Activated CD8-positive, alpha-beta memory T cell treated with anti-CD3 and anti-CD28 coated beads, Interleukin-2, amount 10 ng/mL, durations not matched to agents 7 days and 5 days (primary cell): ENCODE results near the gene ZG16. TPM values are rescaled to one million over a fixed set of nuclear protein-coding genes. Genes with fewer than 3 reads are reported as not detected.
A peak's percentile ranks its signal among the peaks of the same experiment; 100 is the strongest.
"Not testable (repeated sequence)": the region's sequence is repeated elsewhere in the genome, so short reads cannot be mapped to it uniquely, and the experiment has no call there.

Source experiments
- ATAC-seq: fragments of 150-1000 bp; cut with Tn5 transposase; one replicate; pipeline ENCODE4 v1.10.0; 2021; ENCODE audit warnings: moderate library complexity
- CTCF ChIA-PET: fragments of 350-600 bp; sonication (Branson Sonifier 250); formaldehyde crosslinking; loops from one replicate; lab custom pipeline; 2021; ENCODE audit warnings: antibody characterized with exemption; lab: Charles Lee
- DNase-seq: peaks from one replicate; pipeline ENCODE4 v3.0.0-alpha.2; 2020
- H3K27ac Mint-ChIP-seq: one replicate; pipeline ENCODE4 v1.8.0; 2021; ENCODE audit warnings: mild to moderate bottlenecking, mixed read lengths
- H3K27me3 Mint-ChIP-seq: one replicate; pipeline ENCODE4 v1.8.0; 2021; ENCODE audit warnings: mixed read lengths
- H3K36me3 Mint-ChIP-seq: one replicate; pipeline ENCODE4 v1.8.0; 2021; ENCODE audit warnings: mild to moderate bottlenecking, mixed read lengths
- H3K4me1 Mint-ChIP-seq: one replicate; pipeline ENCODE4 v1.8.0; 2021; ENCODE audit warnings: mixed read lengths
- H3K4me3 Mint-ChIP-seq: one replicate; pipeline ENCODE4 v1.8.0; 2021; ENCODE audit warnings: mild to moderate bottlenecking, moderate library complexity, mixed read lengths
- H3K9me3 Mint-ChIP-seq: one replicate; pipeline ENCODE4 v1.8.0; 2022; ENCODE audit warnings: low read depth, mixed read lengths
- total RNA-seq, 2 experiments: library from RNA; stranded (reverse); gene quantifications; one replicate each; pipeline ENCODE4 v1.2.3, GENCODE V29; 2021

Gene ZG16
- total RNA-seq, 2 experiments from 2014 or later = not detected

DNA sequence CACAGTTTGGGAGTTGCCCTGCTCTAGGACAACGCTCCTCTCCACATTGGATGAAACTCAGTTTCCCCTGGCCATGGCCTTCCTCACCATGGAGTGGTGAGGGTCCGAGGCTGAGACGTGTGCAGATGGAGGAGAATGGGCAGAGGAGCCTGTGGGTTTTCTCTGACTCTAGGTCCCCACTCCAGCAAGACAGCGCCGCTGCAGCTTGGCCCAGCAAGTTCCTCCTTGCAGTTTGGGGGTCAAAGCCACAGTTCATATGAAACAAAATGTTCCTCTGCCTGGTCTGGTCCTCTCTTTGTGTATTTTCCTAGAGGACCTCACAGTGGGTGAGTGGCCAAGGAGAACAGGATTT, 34.6 kb upstream of the ZG16 start:
- Mint-ChIP-seq H3K27ac (peak overlapping the region; percentile 61), H3K4me3 (peak overlapping the region; percentile 56), H3K4me1 (peaks cover 71% of the 10 kb centered on the region), H3K9me3 (no peaks in the 10 kb centered on the region), H3K36me3 (peaks cover 43% of the 10 kb centered on the region), H3K27me3 (peaks cover 3% of the 10 kb centered on the region)
- ATAC-seq (no peak), DNase-seq (no peak)
- CTCF ChIA-PET = interaction anchor here (1.0 to 1.9 kb wide), 4 partner anchors 23 to 72 kb away, joined by 3 to 11 read pairs (median 8); partner anchors contain the start of genes KIF22 and PAGR1

DNA sequence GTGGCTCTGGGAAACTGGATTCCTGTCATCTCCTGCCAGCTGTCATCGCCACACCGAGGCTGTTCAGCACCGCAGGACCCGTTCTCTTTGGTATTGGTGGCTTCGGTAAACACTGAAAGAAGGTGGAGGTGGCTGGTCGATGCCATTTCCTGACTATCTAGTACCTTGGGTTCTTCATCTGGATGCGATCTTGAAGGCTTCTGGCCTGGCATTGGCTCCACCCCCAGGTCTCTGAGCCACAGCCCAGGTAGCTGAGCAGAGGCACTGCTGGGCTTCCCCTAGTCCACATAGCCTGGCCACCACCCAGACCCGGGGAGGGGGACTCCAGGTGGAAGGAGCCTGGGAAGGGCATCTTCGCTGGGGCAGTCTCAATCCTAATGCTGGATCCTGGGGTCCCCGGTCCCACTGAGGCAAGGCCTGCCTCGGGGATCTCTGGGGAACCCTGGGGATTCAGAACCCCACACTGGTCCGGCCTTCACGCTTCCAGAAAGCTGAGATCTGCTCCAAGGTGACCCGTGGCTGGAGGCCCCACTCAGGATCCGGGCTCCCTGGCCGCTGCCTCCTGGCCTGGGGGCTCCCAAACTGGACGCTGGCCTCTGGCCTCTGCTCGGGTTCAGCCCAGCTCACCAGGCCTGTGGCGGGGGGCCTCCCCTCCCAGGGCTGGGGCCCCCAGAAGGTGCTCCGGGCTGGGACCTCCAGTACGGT, 34.1 kb upstream of the ZG16 start:
- DNase-seq (peak; percentile 49), ATAC-seq (no peak)
- Mint-ChIP-seq H3K9me3 (no peaks in the 10 kb centered on the region), H3K36me3 (peaks cover 46% of the 10 kb centered on the region), H3K27ac (peak overlapping the region; percentile 61), H3K4me1 (peaks cover 68% of the 10 kb centered on the region), H3K4me3 (peak overlapping the region; percentile 99), H3K27me3 (peaks cover 3% of the 10 kb centered on the region)
- CTCF ChIA-PET = interaction anchor here (1.0 to 1.9 kb wide), 5 partner anchors 8 to 72 kb away, joined by 3 to 11 read pairs (median 5); partner anchors contain the start of genes KIF22 and PAGR1

DNA sequence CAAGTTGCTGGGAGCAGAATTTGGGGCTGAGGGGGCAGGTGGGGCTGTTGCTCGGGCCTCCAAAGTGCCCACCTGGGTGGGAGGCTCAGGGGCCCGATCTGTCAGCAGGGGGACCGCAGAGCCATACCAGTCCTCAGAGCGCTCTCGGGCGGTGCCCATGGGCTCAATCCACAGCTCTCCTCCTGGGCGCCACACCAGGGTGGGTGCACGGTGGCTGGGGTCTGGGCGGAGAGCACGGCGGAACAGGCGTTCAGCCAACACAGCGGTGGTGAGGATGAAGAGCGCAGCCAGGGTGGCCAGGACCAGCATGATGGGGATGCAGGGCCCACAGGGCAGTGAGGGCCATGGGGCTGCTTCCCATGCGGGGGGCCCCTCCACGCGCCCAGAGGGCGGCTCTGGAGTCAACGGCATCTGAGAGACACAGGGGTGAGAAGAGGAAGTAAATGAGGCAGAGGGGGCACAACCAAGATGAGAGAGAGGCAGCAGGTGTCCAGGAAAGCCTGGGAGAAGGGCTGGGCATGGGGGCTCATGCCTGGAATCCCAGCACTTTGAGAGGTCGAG, 33.4 kb upstream of the ZG16 start:
- no peak for ATAC-seq
- H3K36me3 Mint-ChIP-seq = peaks cover 46% of the 10 kb centered on the region

GRCh38 chr16:29745121-29745852, 32.8 kb upstream of the ZG16 start:
- Mint-ChIP-seq H3K36me3 (peaks cover 43% of the 10 kb centered on the region), H3K27me3 (peaks cover 3% of the 10 kb centered on the region), H3K4me1 (peaks cover 59% of the 10 kb centered on the region), H3K9me3 (no peaks in the 10 kb centered on the region), H3K27ac (peak overlapping the region; percentile 98), H3K4me3 (peak overlapping the region; percentile 99)
- peak; percentile 69 for ATAC-seq
- CTCF ChIA-PET = interaction anchor here (1.1 to 2.3 kb wide), 7 partner anchors 9 to 70 kb away, joined by 3 to 11 read pairs (median 9); partner anchors contain the start of genes KIF22 and PAGR1
- peak; percentile 83 for DNase-seq

More for the DNA sequence above, 33.4 kb upstream of the ZG16 start:
- peaks cover 64% of the 10 kb centered on the region for H3K4me1 Mint-ChIP-seq
- peaks cover 3% of the 10 kb centered on the region for H3K27me3 Mint-ChIP-seq
- peak overlapping the region; percentile 98 for H3K27ac Mint-ChIP-seq
- CTCF ChIA-PET = interaction anchor here (1.0 to 2.3 kb wide), 4 partner anchors 8 to 45 kb away, joined by 3 to 11 read pairs (median 8); partner anchors contain the start of gene KIF22
- peak overlapping the region; percentile 99 for H3K4me3 Mint-ChIP-seq
- no peaks in the 10 kb centered on the region for H3K9me3 Mint-ChIP-seq
- no peak for DNase-seq

DNA sequence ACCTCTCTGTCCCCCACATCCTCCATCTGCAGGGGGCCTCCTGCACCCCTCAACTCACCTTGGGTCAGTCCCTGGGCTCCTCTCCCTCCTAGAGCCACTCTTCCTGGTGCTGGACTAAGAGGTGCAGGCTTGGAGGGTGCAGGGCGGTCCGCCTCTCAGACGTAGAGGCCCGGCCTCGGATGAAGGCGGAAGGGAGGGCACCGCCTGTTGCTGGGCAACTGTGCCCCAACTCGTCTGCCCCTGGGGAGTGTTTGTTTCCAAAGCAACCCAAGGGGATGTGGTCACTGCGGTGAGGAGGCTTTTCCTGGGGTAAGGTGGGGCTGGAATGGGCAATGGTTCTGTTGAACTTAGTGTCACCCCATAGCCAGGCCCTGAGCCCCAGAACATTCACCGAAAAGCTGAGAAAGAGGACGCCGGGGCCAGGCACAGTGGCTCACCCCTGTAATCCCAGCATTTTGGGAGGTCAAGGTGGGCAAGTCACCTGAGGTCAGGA, 32.2 kb upstream of the ZG16 start, which contains the start of gene C16orf54:
Gene C16orf54 (minus strand): TSS at position 138 of the 493 bp plus-strand sequence. CDS start 1,039 bp downstream, outside the sequence.
- Mint-ChIP-seq H3K9me3 (no peaks in the 10 kb centered on the region), H3K27ac (peak within 1 kb of the TSS; percentile 98), H3K4me3 (peak within 1 kb of the TSS; percentile 99), H3K36me3 (peaks cover 41% of the 10 kb centered on the region), H3K27me3 (peaks cover 3% of the 10 kb centered on the region), H3K4me1 (peaks cover 55% of the 10 kb centered on the region)
- peak; percentile 98 for DNase-seq
- CTCF ChIA-PET = interaction anchor here (1.0 to 2.3 kb wide), 6 partner anchors 10 to 102 kb away, joined by 4 to 10 read pairs (median 8); partner anchors contain the start of genes KIF22 and PAGR1
- ATAC-seq = peak; percentile 89

GRCh38 chr16:29746518-29746917, 31.5 kb upstream of the ZG16 start:
- peak overlapping the region; percentile 99 for H3K4me3 Mint-ChIP-seq
- CTCF ChIA-PET = interaction anchor here (1.0 to 2.3 kb wide), 6 partner anchors 9 to 102 kb away, joined by 4 to 10 read pairs (median 8); partner anchors contain the start of genes KIF22 and PAGR1
- H3K36me3 Mint-ChIP-seq = peaks cover 39% of the 10 kb centered on the region
- peak overlapping the region; percentile 98 for H3K27ac Mint-ChIP-seq
- ATAC-seq, DNase-seq, H3K9me3 Mint-ChIP-seq, H3K27me3 Mint-ChIP-seq: not testable (repeated sequence)
- peaks cover 49% of the 10 kb centered on the region for H3K4me1 Mint-ChIP-seq

DNA sequence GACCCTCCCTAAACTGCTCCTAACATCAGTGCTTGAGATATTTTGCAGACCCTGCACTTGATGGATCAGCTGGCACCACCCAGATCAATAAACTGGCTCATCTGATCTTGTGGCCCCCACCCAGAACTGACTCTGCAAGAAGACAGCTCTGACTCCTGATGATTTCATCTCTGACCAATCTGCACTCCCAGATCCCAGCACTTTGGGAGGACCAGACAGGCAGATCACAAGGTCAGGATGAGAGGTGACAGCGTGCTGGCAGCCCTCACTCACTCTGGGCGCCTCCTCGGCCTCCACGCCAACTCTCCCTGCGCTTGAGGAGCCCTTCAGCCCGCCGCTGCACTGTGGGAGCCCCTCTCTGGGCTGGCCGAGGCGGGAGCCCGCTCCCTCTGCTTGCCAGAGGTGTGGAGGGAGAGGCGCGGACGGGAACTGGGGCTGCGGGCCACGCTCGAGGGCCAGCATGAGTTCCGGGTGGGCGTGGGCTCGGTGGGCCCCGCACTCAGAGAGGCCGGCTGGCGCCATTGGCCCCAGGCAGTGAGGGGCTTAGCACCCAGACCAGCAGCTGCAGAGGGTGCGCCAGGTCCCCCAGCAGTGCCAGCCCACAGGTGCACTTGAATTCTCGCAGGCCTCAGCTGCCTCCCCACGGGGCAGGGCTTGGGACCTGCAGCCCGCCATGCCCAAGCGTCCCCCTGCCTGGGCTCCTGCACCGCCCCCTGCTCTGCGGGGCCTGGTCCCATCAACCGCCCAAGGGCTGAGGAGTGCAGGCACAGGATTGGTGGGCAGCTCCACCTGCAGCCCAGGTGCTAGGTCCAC, 29.9 kb upstream of the ZG16 start:
- no peaks in the 10 kb centered on the region for H3K9me3 Mint-ChIP-seq
- DNase-seq (no peak), ATAC-seq (no peak)
- H3K36me3 Mint-ChIP-seq = peaks cover 28% of the 10 kb centered on the region
- H3K27me3 Mint-ChIP-seq = peaks cover 3% of the 10 kb centered on the region
- no peak overlapping the region for H3K4me3 Mint-ChIP-seq
- CTCF ChIA-PET = interaction anchor here (0.8 to 1.5 kb wide), 5 partner anchors 15 to 59 kb away, joined by 3 to 4 read pairs (median 4); partner anchors contain the start of gene KIF22
- peak overlapping the region; percentile 5 for H3K27ac Mint-ChIP-seq
- peaks cover 41% of the 10 kb centered on the region for H3K4me1 Mint-ChIP-seq

GRCh38 chr16:29748760-29749149, 29.3 kb upstream of the ZG16 start:
- H3K36me3 Mint-ChIP-seq = peaks cover 22% of the 10 kb centered on the region
- H3K9me3 Mint-ChIP-seq, H3K27ac Mint-ChIP-seq, H3K4me3 Mint-ChIP-seq, DNase-seq, ATAC-seq, H3K27me3 Mint-ChIP-seq: not testable (repeated sequence)
- H3K4me1 Mint-ChIP-seq = peaks cover 37% of the 10 kb centered on the region
- CTCF ChIA-PET = interaction anchor here (0.8 to 1.5 kb wide), 3 partner anchors 16 to 58 kb away, joined by 3 to 4 read pairs (median 3); partner anchors contain the start of gene KIF22

GRCh38 chr16:29753516-29753915, 24.5 kb upstream of the ZG16 start:
- Mint-ChIP-seq H3K27me3 (no peaks in the 10 kb centered on the region), H3K27ac (no peak overlapping the region), H3K9me3 (no peaks in the 10 kb centered on the region), H3K36me3 (peaks cover 3% of the 10 kb centered on the region), H3K4me1 (peaks cover 19% of the 10 kb centered on the region), H3K4me3 (no peak overlapping the region)
- no peak for ATAC-seq
- CTCF ChIA-PET = interaction anchor here (2.6 to 5.6 kb wide), 2 partner anchors 32 to 37 kb away, joined by 15 to 24 read pairs; partner anchors contain the start of gene KIF22
- DNase-seq = no peak

DNA sequence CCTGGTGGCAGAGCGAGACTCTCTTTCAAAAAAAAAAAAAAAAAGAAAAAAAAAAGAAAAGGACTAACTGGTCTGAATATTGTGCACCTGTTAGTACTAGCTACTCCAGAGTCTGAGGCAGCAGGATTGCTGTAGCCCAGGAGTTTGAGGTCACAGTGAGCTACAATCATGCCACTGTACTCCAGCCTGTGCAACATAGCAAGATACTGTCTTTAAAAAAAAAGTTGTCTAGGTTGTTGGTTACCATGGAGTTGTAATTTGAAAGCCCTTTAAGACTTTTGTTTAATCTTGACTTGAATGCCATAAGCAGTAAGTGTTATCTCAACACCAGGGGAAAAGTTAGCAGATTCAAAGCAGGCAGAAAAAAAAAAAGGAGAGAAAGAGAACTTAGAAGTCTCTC, 21.4 kb upstream of the ZG16 start:
- H3K4me1 Mint-ChIP-seq = peaks cover 14% of the 10 kb centered on the region
- no peaks in the 10 kb centered on the region for H3K9me3 Mint-ChIP-seq
- no peak for DNase-seq
- H3K27me3 Mint-ChIP-seq = no peaks in the 10 kb centered on the region
- no peak for ATAC-seq
- H3K36me3 Mint-ChIP-seq = no peaks in the 10 kb centered on the region
- H3K4me3 Mint-ChIP-seq = no peak overlapping the region
- no peak overlapping the region for H3K27ac Mint-ChIP-seq
- CTCF ChIA-PET = interaction anchor here (0.7 to 5.6 kb wide), 5 partner anchors 10 to 137 kb away, joined by 3 to 24 read pairs (median 7); partner anchors contain the start of gene C16orf54

DNA sequence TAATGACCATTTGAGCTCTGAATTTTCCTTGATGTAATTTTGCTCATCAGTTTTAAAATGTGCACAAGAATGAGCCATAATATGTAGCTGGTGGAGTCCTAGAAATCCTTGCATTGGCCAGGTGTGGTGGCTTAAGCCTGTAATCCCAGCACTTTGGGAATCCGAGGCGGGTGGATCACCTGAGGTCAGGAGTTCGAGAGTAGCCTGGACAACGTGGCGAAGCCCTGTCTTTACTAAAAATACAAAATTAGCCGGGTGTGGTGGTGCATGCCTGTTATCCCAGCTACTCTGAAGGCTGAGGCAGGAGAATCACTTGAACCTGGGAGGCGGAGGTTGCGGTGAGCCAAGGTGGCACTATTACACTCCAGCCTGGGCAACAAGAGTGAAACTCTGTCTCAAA, 21.0 kb upstream of the ZG16 start:
- not testable (repeated sequence) for H3K27ac Mint-ChIP-seq, H3K9me3 Mint-ChIP-seq, DNase-seq, H3K27me3 Mint-ChIP-seq, ATAC-seq, H3K4me3 Mint-ChIP-seq, H3K36me3 Mint-ChIP-seq
- CTCF ChIA-PET = interaction anchor here (0.7 to 5.6 kb wide), 5 partner anchors 17 to 137 kb away, joined by 3 to 24 read pairs (median 4); partner anchors contain the start of gene KIF22
- peaks cover 14% of the 10 kb centered on the region for H3K4me1 Mint-ChIP-seq
